ENCODE measurements around the gene SLC38A3. TPM values are rescaled to one million over a fixed set of nuclear protein-coding genes. Genes with fewer than 3 reads are reported as not detected.

Gene SLC38A3
- total and polyA plus RNA-seq, 2 donors (not counting 3 experiments of a cell fraction or from before 2014, with no cell fraction given): 0.60 to 1.1 TPM

DNA sequence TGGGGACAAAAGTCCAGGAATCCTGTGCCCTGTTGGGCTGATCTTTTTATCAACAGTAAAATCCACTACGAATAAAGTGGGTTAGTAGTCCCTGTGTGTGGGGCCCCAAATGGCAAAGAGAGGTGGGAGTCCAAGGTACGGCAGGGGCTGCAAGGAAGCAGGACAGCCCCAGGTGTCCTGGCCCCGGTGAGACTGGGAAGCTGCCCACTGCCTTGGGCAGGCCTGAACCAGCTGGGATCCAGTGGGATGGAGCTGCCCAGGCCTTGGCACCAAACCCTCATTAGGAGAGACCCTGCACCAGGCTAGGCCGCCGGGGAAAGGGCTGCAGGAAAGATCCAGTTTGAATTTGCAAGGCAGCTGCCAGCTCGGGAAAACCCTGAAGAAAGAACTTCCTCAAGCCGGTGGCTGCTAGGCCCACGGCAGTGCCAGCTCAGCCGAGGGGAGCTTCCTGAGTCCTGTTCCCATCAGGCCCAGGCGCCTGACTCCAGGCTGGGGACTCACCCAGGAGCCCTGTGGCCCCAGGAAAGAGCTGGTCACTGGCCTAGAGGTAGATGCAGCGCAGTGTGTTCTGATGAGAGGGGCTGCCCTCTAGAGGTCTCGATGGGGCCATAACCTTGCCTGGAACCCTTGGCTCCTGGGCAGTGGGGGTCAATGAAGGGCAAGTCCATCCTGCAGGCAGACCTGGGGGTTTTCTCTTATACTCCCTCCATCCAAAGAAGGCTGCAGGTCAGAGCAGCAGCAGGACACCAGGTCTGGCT is 16.5 kb downstream of the SLC38A3 start:
- no TSS peak for BruUV-seq (replicated peaks)
- Histone ChIP-seq H3K27me3 (ENCODE audit: control insufficient read depth in 2 of 2, insufficient read depth in 2 of 2, low read length in 2 of 2) (no peaks in the 10 kb centered on the region), H3K9me3 (replicated peaks; ENCODE audit: control insufficient read depth, insufficient read depth, low read length) (no peaks in the 10 kb centered on the region), H2AFZ (ENCODE audit: low read depth, low read length) (no peak overlapping the region), H4K20me1 (replicated peaks; ENCODE audit: control insufficient read depth, extremely low read depth, insufficient read depth, low read length) (no peaks in the 10 kb centered on the region), H3K4me1 (ENCODE audit: control insufficient read depth, extremely low read depth, insufficient read depth, low read length) (peaks cover 3% of the 10 kb centered on the region), H3K27ac (ENCODE audit: insufficient read depth, low read depth, low read length) (no peak overlapping the region), H3K79me2 (ENCODE audit: control insufficient read depth, insufficient read depth, low read length) (no peaks in the 10 kb centered on the region), H3K4me3 (replicated peaks in 1 of 3; ENCODE audit: insufficient read depth in 1 of 3, low read depth in 1 of 3, low read length in 3 of 3) (no peak overlapping the region), H3K4me2 (ENCODE audit: insufficient read depth, low read length) (no peak overlapping the region), H3K9ac (replicated peaks; ENCODE audit: extremely low read depth, insufficient read depth, low read length) (no peak overlapping the region), H3K36me3 (ENCODE audit: control insufficient read depth in 2 of 2, extremely low read depth in 1 of 2, insufficient read depth in 2 of 2, low read length in 2 of 2) (no peaks in the 10 kb centered on the region), H3K9me1 (replicated peaks; ENCODE audit: control insufficient read depth, extremely low read depth, insufficient read depth, low read length) (no peaks in the 10 kb centered on the region)
- CTCF ChIA-PET: interaction anchor here (0.8 to 10.5 kb wide), 4 partner anchors 23 to 39 kb away, joined by 3 to 314 read pairs (median 4); partner anchors contain the start of gene GNAT1
- FAIRE-seq (no peak), DNase-seq (ENCODE audit: low read depth, low spot score) (no peak)
- dilution Hi-C loops (cut with MboI; ENCODE audit: extremely low pct_ligation_motif_present, low sequenced_read_pairs): no loop called here
- TF ChIP-seq FOS (IDR thresholded peaks at IDR 0.05; ENCODE audit: borderline replicate concordance, insufficient read depth, low read length) (no peak), MAX (IDR thresholded peaks at IDR 0.05; ENCODE audit: insufficient read depth, insufficient read length) (no peak), JUN (IDR thresholded peaks at IDR 0.05; ENCODE audit: borderline replicate concordance, insufficient read depth, insufficient read length, low read depth) (no peak), POLR2A (IDR thresholded peaks at IDR 0.05; ENCODE audit: low read depth, low read length) (no peak), POLR2AphosphoS5 (IDR thresholded peaks at IDR 0.05; ENCODE audit: insufficient read depth, low read depth, low read length) (no peak), MYC (IDR thresholded peaks at IDR 0.05; ENCODE audit: low read depth, low read length) (no peak), EZH2 (IDR thresholded peaks at IDR 0.05; ENCODE audit: borderline replicate concordance, low read depth, low read length, severe bottlenecking) (no peak), CTCF (IDR thresholded peaks at IDR 0.05; ENCODE audit: extremely low read depth in 1 of 2, insufficient read depth in 1 of 2, low read depth in 1 of 2, low read length in 2 of 2) (no peak), GATA2 (IDR thresholded peaks at IDR 0.05; ENCODE audit: insufficient read depth, insufficient read length, low read depth, low read length) (no peak)
- intact Hi-C loops (cut with micrococcal nuclease): no loop called here
- POLR2A ChIA-PET: no interaction called here
